ENCODE results near the gene UBXN11.

DNA sequence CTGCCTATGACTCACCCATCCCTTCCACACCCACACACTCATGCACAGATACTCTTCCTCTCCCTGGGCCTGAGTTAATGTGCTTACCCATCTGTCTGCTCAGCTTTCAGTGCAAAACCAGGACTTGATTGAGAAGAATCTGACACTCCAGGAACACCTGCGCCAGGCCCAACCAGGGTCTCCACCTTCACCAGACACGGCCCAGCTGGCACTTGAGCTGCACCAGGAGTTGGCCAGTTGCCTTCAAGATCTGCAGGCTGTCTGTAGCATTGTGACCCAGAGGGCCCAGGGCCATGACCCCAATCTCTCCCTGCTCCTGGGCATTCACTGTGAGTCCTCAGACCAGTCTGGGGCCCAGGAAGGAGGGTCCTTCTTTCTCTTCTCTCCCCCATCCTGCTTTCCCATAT is 30.0 kb downstream of the UBXN11 start:
- TF ChIP-seq, protein P1, sequence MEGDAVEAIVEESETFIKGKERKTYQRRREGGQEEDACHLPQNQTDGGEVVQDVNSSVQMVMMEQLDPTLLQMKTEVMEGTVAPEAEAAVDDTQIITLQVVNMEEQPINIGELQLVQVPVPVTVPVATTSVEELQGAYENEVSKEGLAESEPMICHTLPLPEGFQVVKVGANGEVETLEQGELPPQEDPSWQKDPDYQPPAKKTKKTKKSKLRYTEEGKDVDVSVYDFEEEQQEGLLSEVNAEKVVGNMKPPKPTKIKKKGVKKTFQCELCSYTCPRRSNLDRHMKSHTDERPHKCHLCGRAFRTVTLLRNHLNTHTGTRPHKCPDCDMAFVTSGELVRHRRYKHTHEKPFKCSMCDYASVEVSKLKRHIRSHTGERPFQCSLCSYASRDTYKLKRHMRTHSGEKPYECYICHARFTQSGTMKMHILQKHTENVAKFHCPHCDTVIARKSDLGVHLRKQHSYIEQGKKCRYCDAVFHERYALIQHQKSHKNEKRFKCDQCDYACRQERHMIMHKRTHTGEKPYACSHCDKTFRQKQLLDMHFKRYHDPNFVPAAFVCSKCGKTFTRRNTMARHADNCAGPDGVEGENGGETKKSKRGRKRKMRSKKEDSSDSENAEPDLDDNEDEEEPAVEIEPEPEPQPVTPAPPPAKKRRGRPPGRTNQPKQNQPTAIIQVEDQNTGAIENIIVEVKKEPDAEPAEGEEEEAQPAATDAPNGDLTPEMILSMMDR (conservative IDR thresholded peaks at IDR 0.05; ENCODE audit: low read length): no peak
- TF ChIP-seq EZH2phosphoT487 (IDR thresholded peaks at IDR 0.05; ENCODE audit: borderline replicate concordance): no peak

Measured in Loucy (cell line).